ENCODE measurements around the gene FAM81B.
"Not testable (repeated sequence)": the region's sequence is repeated elsewhere in the genome, so short reads cannot be mapped to it uniquely, and the experiment has no call there.

FAM81B gene

GRCh38 chr5:95390812-95391492 lies at the start of gene FAM81B:
Gene FAM81B (plus strand): TSS chr5:95391366. CDS start chr5:95391390, 24 bp downstream.
- no peak for DNase-seq (ENCODE audit: low read depth)

GRCh38 chr5:95341444-95341843 lies 49.7 kb upstream of the FAM81B start:
- DNase-seq (ENCODE audit: low read depth): not testable (repeated sequence)

GRCh38 chr5:95347506-95348120 lies 43.6 kb upstream of the FAM81B start:
- DNase-seq (ENCODE audit: low read depth): no peak

GRCh38 chr5:95350631-95351030 lies 40.5 kb upstream of the FAM81B start:
- no peak for DNase-seq (ENCODE audit: low read depth)

- no peak for DNase-seq (ENCODE audit: low read depth)
Measured at GRCh38 chr5:95352691-95353090, 38.5 kb upstream of the FAM81B start.

- DNase-seq (ENCODE audit: low read depth): no peak
Measured at GRCh38 chr5:95358320-95358719, 32.8 kb upstream of the FAM81B start.

- no peak for DNase-seq (ENCODE audit: low read depth)
Measured at GRCh38 chr5:95358848-95359247, 32.3 kb upstream of the FAM81B start.

- DNase-seq (ENCODE audit: low read depth): not testable (repeated sequence)
Measured at GRCh38 chr5:95360667-95361066, 30.5 kb upstream of the FAM81B start.

GRCh38 chr5:95365302-95366095 lies 25.7 kb upstream of the FAM81B start:
- DNase-seq (ENCODE audit: low read depth): no peak

GRCh38 chr5:95369782-95370181 lies 21.4 kb upstream of the FAM81B start:
- DNase-seq (ENCODE audit: low read depth): no peak

GRCh38 chr5:95374061-95374460 lies 17.1 kb upstream of the FAM81B start:
- no peak for DNase-seq (ENCODE audit: low read depth)

- no peak for DNase-seq (ENCODE audit: low read depth)
Measured at GRCh38 chr5:95375591-95375990, 15.6 kb upstream of the FAM81B start.

GRCh38 chr5:95379133-95379532 lies 12.0 kb upstream of the FAM81B start:
- DNase-seq (ENCODE audit: low read depth): no peak

- no peak for DNase-seq (ENCODE audit: low read depth)
Measured at GRCh38 chr5:95380103-95380628, 11.0 kb upstream of the FAM81B start.

- no peak for DNase-seq (ENCODE audit: low read depth)
Measured at GRCh38 chr5:95382801-95383200, 8.4 kb upstream of the FAM81B start.

- no peak for DNase-seq (ENCODE audit: low read depth)
Measured at GRCh38 chr5:95384485-95385213, 6.5 kb upstream of the FAM81B start.

GRCh38 chr5:95385334-95385733 lies 5.8 kb upstream of the FAM81B start:
- DNase-seq (ENCODE audit: low read depth): no peak

- not testable (repeated sequence) for DNase-seq (ENCODE audit: low read depth)
Measured at GRCh38 chr5:95391965-95392364, 799 bp downstream of the FAM81B start.

GRCh38 chr5:95392593-95393182 lies 1.5 kb downstream of the FAM81B start:
- DNase-seq (ENCODE audit: low read depth): no peak

GRCh38 chr5:95393279-95393678 lies 2.1 kb downstream of the FAM81B start:
- no peak for DNase-seq (ENCODE audit: low read depth)

- no peak for DNase-seq (ENCODE audit: low read depth)
Measured at GRCh38 chr5:95398989-95399388, 7.8 kb downstream of the FAM81B start.

- no peak for DNase-seq (ENCODE audit: low read depth)
Measured at GRCh38 chr5:95401626-95402025, 10.5 kb downstream of the FAM81B start.
